ENCODE results near the gene ADAMTS5.

- no peak for TF ChIP-seq CTCF (conservative IDR thresholded peaks at IDR 0.05 in 1 of 2, IDR thresholded peaks at IDR 0.05 in 1 of 2; ENCODE audit: extremely low read depth in 1 of 2, insufficient read depth in 1 of 2, low read depth in 1 of 2, low read length in 2 of 2)
- TF ChIP-seq EZH2 (IDR thresholded peaks at IDR 0.05; ENCODE audit: borderline replicate concordance, low read length) = no peak
Observed at GRCh38 chr21:26900980-26901379, 65.9 kb downstream of the ADAMTS5 start.
